DND-41 (cell line): ENCODE measurements around the gene ITGB3BP.

Experiments
- ATAC-seq: fragments of 200-7000 bp; cut with Tn5 transposase; 3 replicates; pipeline ENCODE4 v1.9.1; 2021; ENCODE audit warnings: low read depth; ENCODE audit not compliant: insufficient read depth
- DNase-seq: peaks from one replicate; pipeline ENCODE4 v3.0.0-alpha.2; 2020
- H2AFZ ChIP-seq: 2 replicates; pipeline ENCODE4 v1.6.0; 2012; ENCODE audit warnings: low read depth, low read length
- H3K27ac ChIP-seq: 2 replicates; pipeline ENCODE4 v1.5.1; 2012; ENCODE audit warnings: low read length, inconsistent platforms
- H3K27me3 ChIP-seq: fragments of 200-600 bp; sonication (generic); 2 replicates; pipeline ENCODE4 v1.6.0; 2012; ENCODE audit warnings: low read length, mild to moderate bottlenecking, inconsistent platforms; ENCODE audit not compliant: insufficient read depth, poor library complexity
- H3K36me3 ChIP-seq: 2 replicates; pipeline ENCODE4 v1.5.1; 2012; ENCODE audit warnings: low read length, inconsistent platforms; ENCODE audit not compliant: insufficient read depth
- H3K4me1 ChIP-seq: 2 replicates; pipeline ENCODE4 v1.5.1; 2012; ENCODE audit warnings: mild to moderate bottlenecking, low read length; ENCODE audit not compliant: insufficient read depth
- H3K4me2 ChIP-seq: 2 replicates; pipeline ENCODE4 v1.6.0; 2012; ENCODE audit warnings: mild to moderate bottlenecking, moderate library complexity, low read length, inconsistent platforms; ENCODE audit not compliant: insufficient read depth
- H3K4me3 ChIP-seq, 2 experiments: fragments of 200-600 bp in 1 of 2; shearing (Covaris generic) in 1 of 2; 2 replicates each; pipeline ENCODE4 v1.5.1; 2012 to 2016; ENCODE audit warnings: inconsistent platforms in 2 of 2, low read length in 2 of 2, mild to moderate bottlenecking in 2 of 2, low read depth in 1 of 2, moderate library complexity in 1 of 2
- H3K79me2 ChIP-seq: 2 replicates; pipeline ENCODE4 v1.6.0; 2012; ENCODE audit warnings: low read length, inconsistent platforms; ENCODE audit not compliant: insufficient read depth
- H3K9ac ChIP-seq: 2 replicates; pipeline ENCODE4 v1.6.0; 2012; ENCODE audit warnings: low read depth, mild to moderate bottlenecking, inconsistent platforms, low read length, moderate library complexity
- H3K9me3 ChIP-seq: 2 replicates; pipeline ENCODE4 v1.5.1; 2012; ENCODE audit warnings: low read length, moderate library complexity, mild to moderate bottlenecking, inconsistent platforms; ENCODE audit not compliant: insufficient read depth, severe bottlenecking
- H4K20me1 ChIP-seq: 2 replicates; pipeline ENCODE4 v1.6.0; 2012; ENCODE audit warnings: low read length; ENCODE audit not compliant: insufficient read depth
- CTCF ChIP-seq: IDR thresholded peaks from 2 replicates; pipeline ENCODE4 v1.5.1; 2012; ENCODE audit warnings: borderline replicate concordance, low read length, moderate library complexity, mild to moderate bottlenecking; ENCODE audit not compliant: poor library complexity, severe bottlenecking; ENCODE audit errors: extremely low read depth
- EZH2 ChIP-seq: IDR thresholded peaks from 3 replicates; pipeline ENCODE4 v1.6.1; 2012; ENCODE audit warnings: borderline replicate concordance, low read depth, mild to moderate bottlenecking, moderate library complexity, low read length, inconsistent platforms; ENCODE audit not compliant: severe bottlenecking

Gene ITGB3BP

GRCh38 chr1:63545780-63546179 lies 22.8 kb upstream of the ITGB3BP start:
- DNase-seq (no peak), ATAC-seq (no peak)
- Histone ChIP-seq H3K4me1 (no peaks in the 10 kb centered on the region), H3K4me3 (no peak overlapping the region), H3K27ac (no peak overlapping the region), H3K36me3 (peaks cover 2% of the 10 kb centered on the region; the same call in 1 of the 2 replicates), H3K9ac (no peak overlapping the region), H3K9me3 (no peaks in the 10 kb centered on the region), H4K20me1 (no peaks in the 10 kb centered on the region), H3K27me3 (no peaks in the 10 kb centered on the region), H2AFZ (no peak overlapping the region), H3K4me2 (no peak overlapping the region), H3K79me2 (no peaks in the 10 kb centered on the region)
- TF ChIP-seq CTCF (no peak), EZH2 (no peak)

GRCh38 chr1:63537940-63538339 lies 14.9 kb upstream of the ITGB3BP start:
- no peak for ATAC-seq
- Histone ChIP-seq H3K27me3 (no peaks in the 10 kb centered on the region), H3K9ac (no peak overlapping the region), H3K79me2 (no peaks in the 10 kb centered on the region), H3K4me3 (no peak overlapping the region), H3K27ac (no peak overlapping the region), H4K20me1 (no peaks in the 10 kb centered on the region), H3K9me3 (no peaks in the 10 kb centered on the region), H2AFZ (no peak overlapping the region), H3K4me2 (no peak overlapping the region), H3K4me1 (no peaks in the 10 kb centered on the region), H3K36me3 (peaks cover 12% of the 10 kb centered on the region; the same call in 1 of the 2 replicates)
- TF ChIP-seq CTCF (peak; percentile 53), EZH2 (no peak)
- no peak for DNase-seq

GRCh38 chr1:63537006-63537405 lies 14.0 kb upstream of the ITGB3BP start:
- no peak overlapping the region for H3K4me2 ChIP-seq
- no peaks in the 10 kb centered on the region for H4K20me1 ChIP-seq
- no peaks in the 10 kb centered on the region for H3K79me2 ChIP-seq
- no peaks in the 10 kb centered on the region for H3K9me3 ChIP-seq
- H3K4me1 ChIP-seq: no peaks in the 10 kb centered on the region
- no peak overlapping the region for H3K27ac ChIP-seq
- TF ChIP-seq EZH2 (no peak), CTCF (no peak)
- H2AFZ ChIP-seq: no peak overlapping the region
- ATAC-seq (no peak), DNase-seq (no peak)
- H3K36me3 ChIP-seq: peaks cover 17% of the 10 kb centered on the region; the same call in 1 of the 2 replicates
- no peaks in the 10 kb centered on the region for H3K27me3 ChIP-seq
- no peak overlapping the region for H3K9ac ChIP-seq
- no peak overlapping the region for H3K4me3 ChIP-seq

GRCh38 chr1:63534406-63534805 lies 11.4 kb upstream of the ITGB3BP start:
- TF ChIP-seq CTCF (no peak), EZH2 (no peak)
- no peak overlapping the region for H3K27ac ChIP-seq
- H3K9me3 ChIP-seq: no peaks in the 10 kb centered on the region
- ATAC-seq (no peak), DNase-seq (no peak)
- no peak overlapping the region for H3K4me2 ChIP-seq
- H3K9ac ChIP-seq: no peak overlapping the region
- H3K79me2 ChIP-seq: no peaks in the 10 kb centered on the region
- H3K4me1 ChIP-seq: no peaks in the 10 kb centered on the region
- H3K4me3 ChIP-seq: no peak overlapping the region
- peaks cover 24% of the 10 kb centered on the region; the same call in 1 of the 2 replicates for H3K36me3 ChIP-seq
- no peak overlapping the region for H2AFZ ChIP-seq
- H3K27me3 ChIP-seq: no peaks in the 10 kb centered on the region
- no peaks in the 10 kb centered on the region for H4K20me1 ChIP-seq
